ENCODE data around the gene ICAM3.

DNA sequence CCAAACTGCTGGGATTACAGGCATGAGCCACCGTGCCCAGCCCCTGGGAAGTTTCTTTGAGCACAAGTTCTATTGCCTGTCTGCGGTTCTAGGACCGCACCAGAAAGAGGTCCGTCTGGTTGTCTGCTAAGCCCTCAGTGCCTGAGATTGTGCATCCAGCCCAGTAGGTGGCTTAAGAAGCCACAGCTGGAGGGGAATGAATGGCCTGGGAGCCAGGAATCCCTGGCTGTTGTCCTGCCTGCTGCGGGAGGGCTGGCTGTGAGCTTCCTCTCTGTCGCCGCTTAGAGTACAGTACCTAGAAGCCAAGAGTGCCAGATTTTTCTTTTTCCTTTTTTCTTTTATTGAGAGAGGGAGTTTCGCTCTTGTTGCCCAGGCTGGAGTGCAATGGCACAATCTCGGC, 45.2 kb upstream of the ICAM3 start:
- TF ChIP-seq CTCF (IDR thresholded peaks at IDR 0.05; ENCODE audit: low read depth, low read length, poor library complexity, severe bottlenecking) (no peak), EZH2phosphoT487 (IDR thresholded peaks at IDR 0.05; ENCODE audit: borderline replicate concordance, low read length) (no peak)
